ENCODE results near the gene RANBP9.

RANBP9 gene

DNA sequence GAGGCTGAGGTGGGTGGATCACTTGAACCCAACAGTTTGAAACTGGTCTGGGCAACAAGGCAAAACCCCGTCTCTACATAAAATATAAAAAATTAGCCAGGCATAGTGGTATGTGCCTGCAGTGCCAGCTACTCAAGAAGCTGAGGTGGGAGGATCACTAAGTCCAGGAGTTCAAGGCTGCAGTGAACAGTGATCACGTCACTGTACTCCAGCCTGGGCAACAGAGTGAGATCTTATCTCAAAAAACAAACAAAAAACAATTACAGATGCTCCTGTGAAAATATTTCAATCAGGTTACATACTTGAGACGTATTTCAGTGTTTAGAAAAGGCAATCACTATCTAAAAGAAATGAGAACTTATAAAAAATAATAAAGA, 33.8 kb downstream of the RANBP9 start:
- DNase-seq, result no peak

DNA sequence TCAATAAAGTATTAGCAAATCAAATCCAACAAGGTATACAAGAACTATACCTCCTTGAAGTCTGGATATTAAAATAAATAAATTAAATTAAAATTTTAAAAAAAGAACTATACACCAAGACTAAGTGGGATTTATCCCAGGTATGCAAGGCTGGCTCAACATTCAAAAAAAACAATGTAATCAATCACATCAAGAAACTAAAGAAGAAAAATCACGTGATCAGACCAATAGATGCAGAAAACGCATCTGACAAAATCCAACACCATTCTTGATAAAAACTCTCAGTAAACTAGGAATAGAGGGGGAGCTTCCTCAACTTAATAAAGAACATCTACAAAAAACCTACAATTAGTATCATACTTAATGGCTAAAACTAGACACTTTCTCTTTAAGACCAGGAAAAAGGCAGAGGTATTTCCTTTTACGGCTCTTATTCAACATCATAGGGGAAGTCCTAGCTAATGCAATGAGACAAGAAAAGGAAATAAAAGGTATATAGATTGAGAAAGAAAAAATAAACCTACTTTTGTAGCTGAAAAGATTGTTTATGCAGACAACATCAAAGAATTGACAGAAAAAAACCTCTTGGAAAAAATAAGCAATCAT, 35.0 kb downstream of the RANBP9 start:
- no peak for DNase-seq

DNA sequence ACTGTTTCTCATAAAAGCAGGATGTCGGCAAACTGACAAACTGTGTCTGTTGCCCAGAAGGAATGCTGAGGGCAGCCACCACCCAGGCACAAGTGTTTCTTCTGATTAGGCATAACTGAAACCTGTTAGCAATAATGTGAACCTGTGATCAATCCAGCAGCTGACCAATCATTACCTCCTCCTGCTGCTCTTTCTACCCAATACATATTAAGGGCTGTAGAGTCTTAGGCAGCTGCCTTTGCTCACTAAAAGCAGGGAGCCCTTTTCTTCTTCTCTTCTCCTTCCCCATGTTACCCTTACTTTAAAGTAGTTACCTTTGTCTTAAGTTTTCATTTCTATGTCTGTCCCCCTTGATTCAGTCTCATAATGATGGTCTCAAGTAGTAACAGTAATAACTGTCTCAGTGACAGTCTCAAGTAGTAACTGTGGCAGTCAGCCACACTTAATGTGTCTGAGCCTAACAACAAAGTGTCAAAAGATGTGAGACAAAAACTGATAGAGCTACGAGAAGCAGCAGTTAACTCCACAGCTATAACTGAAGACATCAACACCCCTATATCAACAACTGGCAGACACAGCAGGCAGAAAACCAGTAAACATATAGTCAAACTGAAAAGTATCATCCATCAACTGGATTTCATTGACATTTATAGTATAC, 37.0 kb downstream of the RANBP9 start:
- no peak for DNase-seq

DNA sequence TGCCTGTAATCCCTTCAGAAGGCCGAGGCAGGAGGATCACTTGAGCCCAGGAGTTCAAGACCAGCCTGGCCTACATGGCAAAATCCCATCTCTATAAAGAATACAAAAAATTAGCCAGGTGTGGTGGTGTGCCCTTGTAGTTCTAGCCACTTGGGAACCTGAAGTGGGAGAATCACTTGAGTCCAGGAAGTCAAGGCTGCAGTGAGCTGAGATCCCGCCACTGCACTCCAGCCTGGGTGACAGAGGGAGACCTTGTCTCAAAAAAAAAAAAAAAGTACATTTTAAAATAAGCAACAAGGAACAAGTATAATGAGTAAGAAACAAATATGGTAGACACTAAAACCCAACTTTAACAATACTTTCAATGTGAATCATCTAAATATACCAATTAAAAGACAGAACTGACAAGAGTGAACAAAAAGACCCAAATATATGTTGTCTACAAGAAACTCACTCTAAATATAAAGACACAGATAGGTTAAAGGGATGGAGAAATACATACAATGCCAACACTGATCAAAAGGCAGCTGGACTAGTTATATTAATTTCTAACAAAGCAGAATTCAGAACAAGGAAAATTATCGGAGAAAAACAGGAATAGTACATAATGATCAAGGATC, 37.7 kb downstream of the RANBP9 start:
- no peak for DNase-seq

DNA sequence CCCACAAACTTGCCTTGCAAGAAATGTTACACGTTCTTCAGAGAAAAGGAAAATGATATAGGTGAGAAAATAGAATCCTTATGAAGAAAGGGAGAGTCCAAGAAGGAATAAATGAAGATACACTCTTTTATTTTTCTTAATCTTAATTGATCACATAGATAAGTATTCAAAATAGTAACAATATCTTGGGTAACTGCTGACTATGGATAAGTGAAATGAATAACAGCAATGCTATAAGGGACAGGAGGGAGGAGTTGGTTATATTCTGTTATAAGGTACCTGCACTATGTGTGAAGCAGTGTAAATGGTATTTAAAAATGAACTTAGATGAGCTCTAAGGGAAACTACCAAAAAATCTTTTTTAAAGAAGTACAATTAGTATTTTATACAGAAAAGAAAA, 38.3 kb downstream of the RANBP9 start:
- DNase-seq, result no peak

DNA sequence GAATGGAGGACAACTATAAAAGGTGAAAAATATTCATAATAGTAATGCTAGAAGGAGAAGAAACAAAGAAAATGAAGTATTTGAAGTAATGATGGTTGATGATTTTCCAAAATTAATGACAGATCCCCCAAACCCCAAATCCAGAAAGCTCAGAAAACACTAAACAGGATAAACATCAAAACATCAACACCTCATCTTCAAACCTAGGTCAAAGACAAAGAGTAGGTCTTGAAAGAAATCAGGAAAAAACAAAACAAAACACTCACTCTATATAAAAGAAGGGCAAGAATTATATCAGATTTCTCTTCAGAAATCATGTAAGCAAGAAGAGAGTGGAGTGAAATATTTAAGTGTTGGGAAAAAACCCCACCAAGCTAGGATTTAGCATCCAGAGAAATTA, 38.7 kb downstream of the RANBP9 start:
- no peak for DNase-seq

DNA sequence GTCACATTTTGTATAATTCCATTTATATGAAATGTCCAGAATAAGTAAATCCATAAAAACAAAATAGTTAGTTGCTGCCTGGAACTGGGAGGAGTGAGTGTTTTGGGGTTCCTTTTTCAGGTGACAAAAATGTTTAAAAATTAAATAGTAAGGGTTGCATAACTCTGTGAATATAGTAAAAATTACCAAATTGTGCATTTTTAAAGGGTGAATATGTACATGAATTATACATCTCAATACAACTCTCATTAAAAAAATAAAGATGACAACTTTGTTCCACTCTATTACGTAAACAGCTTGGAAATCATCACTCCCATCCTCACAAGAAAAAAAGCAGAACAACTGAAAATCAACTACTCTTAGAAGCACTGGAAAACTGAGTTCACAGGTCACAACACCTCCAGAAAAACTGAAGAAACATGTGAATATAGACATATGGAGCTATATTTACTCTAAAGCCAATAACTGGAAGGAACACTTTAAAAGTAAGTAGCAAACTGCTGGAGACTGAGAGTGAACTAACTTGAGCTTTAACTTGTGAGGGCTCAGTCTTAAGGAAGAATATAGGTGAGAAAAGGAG, 40.0 kb downstream of the RANBP9 start:
- DNase-seq, result no peak

DNA sequence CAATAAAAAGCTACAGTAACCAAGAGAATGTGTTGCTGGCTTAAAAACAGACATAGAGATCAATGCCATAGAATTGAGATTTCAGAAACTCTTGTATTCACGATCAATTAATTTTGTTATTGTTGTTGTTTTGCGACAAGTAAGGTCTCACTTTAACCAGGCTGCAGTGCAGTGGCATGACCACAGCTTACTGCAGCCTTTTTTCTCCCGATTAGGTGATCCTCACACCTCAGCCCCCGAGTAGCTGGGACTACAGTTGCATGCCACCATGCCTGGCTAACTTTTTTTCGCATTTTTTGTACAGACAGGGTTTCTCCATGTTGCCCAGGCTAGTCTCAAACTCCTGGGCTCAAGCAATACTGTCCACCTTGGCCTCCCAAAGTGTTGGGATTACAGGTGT, 42.2 kb downstream of the RANBP9 start:
- no peak for DNase-seq

DNA sequence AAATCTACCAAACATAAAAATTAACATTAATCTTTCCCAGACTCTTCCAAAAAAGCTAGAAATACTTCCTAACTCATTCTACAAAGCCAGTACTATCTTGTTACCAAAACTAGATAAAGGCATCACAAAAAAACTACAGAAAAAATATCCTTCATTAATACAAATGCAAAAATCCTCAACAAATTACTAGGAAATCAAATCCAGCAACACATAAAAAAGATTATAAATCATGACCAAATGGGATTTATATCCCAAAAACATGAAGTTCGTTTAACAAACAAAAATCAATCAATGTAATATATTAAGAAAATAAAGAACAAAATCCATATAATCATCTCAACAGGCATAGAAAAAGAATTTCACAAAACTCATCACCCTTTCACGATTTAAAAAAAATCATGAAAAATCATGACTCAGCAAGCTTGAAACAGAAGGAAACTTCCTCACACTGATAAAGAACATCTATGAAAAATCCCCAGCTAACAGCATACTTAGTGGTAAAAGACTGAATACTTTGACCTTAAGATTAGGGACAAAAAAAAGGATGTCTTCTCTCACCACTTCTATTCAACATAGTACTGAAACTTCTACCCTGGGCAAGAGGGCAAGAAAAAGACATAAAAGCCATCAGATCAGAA, 43.2 kb downstream of the RANBP9 start:
- DNase-seq, result no peak

DNA sequence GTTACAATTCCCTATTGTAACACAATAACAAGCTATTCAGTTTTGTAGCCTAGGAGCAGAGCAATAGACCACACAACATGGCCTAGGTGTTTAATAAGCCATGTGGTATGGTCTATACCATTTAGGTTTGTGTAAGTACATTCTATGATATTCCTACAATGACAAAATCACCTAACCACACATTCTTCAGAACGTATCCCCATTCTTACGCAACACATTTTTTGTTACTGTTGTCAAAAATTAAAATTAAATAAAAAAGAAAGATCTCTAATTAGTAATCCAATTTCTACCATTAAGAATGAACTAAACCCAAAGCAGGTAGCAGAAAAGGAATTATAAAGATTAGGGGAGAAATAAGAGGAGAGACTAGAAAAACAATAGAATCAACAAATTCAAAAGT, 44.0 kb downstream of the RANBP9 start:
- DNase-seq, result no peak

DNA sequence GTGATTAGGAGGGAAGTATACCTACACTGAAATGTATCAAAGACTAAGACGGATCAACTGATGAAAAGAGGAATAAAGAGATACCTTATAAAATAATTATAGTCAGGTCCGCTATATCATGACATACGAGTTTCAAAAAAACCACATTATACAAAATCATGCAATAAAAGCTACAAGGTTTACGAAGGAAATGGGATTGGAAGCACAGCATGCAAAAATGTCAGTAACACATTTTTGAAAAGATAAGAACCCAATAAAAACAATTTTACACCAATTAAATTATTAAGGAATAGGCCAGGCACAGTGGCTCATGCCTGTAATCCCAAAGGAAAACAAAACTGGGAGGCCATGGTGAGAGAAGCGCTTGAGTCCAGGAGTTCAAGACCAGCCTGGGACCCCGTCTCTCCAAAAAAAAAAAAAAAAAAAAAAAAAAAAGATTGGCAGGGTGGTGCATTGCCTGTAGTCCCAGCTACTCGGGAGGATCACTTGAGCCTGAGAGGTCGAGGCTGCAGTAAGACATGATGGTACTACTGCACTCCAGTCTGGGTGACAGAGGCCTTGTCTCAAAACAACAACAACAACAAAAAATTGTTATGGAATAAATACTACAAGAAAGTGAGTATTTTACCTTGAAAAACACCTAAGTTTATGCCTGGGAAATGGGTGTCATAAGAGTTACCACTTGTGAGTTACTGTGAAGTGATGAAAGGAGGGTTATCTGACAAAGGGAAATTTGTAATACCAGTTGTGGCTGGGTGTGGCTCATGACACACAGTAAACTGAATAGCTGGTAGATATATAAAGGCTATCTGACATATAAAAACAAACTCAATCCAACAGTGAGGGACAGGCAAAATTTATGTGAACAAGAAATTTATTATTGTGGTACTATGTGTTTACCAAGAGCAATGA, 45.2 kb downstream of the RANBP9 start:
- DNase-seq, result no peak

DNA sequence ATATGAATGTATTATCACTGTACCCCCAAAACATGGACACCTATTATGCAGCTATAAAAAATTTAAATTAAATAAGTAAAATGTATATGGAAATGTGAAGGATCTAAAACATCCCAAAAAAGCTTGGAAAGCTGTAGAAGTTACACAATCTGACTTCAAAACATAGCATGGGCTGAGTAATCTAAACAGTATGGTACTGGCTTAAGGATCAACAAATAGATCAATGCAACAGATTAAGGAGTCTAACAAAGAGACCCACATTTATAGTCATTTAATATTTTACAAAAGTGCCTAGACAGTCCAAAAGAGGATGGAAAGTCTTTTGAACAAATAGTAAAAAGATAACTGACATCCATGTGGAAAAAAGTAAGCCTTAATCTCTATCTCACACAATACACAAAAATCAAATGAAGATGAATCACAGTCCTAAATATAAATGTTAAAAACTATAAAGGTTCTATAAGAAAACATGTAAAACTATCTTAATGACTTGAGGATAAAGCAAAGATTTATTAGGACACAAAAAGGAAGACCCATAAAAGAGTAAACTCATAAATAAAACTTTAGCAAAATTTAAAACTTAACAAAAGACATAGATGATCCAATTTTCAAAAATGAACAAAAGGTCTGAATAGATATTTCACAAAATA, 46.8 kb downstream of the RANBP9 start:
- DNase-seq, result no peak

DNA sequence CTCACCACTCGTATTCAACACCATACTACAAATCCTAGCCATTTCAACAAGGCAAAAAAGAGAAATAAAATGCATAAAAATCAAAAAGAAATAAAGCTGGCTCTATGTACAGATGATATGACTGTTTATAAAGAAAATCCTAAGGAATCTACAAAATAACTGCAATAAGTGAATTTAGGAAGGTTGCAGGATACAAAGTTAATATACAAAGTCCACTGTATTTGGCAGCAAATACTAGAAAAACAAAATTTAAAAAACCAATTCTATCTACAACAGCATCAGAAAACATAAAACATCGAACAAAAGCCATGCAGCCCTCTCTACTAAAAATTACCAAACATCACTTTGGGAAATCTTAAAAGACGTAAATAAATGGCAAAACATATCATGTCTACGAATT, 47.6 kb downstream of the RANBP9 start:
- no peak for DNase-seq

DNA sequence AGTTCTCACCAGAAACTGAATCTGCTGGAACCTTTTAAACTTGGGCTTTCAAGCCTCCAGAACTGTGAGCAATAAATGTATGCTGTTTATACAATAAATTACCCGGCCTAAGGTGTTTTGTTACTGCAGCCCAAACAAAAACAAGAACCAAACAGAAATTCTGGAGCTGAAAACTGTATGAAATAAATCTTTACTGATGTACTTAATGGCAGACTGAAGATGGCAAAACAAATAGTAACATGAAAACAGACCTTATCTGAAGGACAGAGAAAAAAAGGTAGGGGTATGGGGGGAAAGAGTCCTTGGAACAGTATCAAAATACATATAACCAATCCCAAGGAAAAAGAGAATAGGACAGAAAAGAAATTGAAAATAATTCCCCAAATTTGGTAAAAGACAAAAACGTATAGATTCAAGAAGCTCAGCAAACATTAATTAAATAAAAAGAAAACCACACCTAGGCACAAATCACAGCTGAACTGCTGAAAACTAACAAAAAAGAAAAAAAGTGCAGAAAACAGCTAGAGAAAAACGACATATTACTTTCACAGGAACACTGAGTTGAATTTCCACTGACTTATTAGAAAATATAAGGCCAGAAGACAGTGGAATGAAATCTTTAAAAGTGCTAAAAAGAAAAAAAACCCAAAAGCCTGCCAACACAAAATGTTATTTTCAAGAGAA, 48.8 kb downstream of the RANBP9 start:
- no peak for DNase-seq

DNA sequence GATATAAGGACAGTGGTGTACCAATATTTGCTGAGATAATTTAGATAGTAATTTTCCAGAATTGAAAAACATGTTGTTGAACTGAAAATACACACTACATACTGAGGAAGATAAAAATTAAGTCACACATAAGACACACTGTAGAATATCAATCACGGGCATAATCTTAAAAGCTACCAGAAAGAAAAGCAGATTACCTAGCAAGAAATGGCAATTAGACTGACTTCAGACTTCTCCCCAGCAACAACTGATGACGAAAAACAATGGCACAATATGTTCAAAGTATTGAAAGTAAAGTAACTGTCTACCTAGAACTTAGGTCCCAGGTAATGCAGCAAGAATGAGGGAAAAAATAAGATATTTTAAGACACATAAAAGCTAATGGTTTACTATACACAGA, 50.0 kb downstream of the RANBP9 start:
- no peak for DNase-seq

DNA sequence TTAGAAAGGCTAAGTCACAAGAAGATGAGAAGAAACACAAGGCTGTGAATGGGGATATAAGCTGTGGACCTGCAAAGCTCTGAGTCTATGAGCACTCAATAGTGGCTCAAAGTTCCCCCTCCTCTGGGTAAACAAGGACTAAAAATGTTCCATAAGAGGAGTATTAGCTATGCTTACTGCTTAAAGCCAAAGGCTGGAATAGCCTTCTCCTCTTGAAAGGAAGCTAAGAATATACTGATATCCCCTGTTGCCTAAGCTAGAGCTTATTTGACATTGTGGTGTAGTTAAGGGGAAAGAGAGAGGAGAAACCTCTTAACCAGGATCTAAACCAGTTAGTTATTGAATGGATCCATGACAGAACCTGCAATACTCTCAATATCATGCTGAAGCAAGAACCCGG, 50.7 kb downstream of the RANBP9 start:
- no peak for DNase-seq

DNA sequence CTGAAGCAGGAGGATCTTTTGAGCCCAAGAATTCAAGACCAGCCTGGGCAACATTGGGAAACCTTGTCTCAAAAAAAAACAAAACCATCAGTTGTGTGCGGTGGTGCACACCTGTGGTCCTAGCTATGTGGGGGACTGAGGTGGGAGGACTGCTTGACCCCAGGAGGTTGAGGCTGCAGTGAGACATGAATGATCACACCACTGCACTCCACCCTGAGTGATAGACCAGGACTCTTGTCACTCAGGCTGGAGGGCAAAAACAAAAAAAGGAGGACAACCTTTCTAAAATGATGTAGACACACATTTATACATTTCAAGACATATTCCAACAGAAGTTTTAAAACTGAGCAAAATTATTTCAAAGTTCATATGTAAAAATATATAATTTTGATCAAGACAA, 51.4 kb downstream of the RANBP9 start:
- DNase-seq, result no peak

DNA sequence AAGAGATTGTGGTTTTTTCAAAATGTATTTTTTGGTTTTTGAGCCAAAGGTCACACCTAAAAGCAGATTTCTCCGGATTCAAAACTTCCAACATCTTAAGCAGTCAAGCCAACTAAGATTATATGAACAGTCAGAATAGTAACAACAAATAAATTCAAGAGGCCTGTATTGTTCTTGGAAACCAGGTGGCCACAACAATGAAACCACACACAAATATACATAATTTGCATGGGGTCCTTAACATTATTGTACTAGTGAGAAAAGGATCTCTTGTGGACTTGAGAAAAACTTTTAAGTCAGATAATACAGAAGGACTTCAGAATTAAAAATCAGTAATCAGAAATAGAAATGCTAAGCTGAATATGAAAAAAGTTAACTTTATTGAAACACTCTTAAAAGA, 55.9 kb downstream of the RANBP9 start:
- DNase-seq, result no peak

DNA sequence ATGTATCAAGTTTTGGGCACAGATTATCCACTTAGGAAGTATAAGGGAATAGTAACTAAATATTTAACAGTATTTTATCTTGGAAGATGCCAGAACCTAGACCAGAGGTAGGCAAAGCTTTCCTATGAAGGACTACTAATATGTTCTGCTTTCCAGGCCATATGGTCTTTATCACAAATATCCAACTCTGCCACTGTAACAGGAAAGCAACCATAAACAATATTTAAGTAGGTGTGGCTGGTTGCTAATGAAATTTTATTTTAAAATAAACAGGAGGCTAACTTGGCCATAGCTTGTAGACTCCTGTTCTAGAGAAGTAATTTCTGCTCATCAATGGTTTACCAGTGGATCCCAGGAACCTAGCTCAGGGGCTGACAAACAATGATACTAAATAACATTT, 57.1 kb downstream of the RANBP9 start:
- DNase-seq, result no peak

DNA sequence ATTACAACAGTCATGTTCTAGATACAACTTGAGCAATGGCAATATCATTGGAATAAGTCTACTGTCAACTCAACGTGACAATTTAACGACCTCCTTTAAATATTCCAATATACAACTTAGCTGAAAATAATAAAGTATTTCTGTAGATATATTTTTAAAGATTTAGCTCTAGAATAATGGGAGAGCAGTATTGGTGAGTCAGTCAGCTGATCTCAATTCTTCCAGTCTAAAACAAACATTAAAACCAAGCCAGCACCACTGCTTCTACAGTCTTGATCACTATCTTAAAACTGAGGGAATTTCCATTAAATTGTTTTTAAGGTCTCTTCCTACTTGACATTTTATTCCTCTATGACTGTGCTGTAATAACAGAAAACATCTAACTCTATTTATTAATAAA, 58.3 kb downstream of the RANBP9 start:
- DNase-seq, result no peak

DNA sequence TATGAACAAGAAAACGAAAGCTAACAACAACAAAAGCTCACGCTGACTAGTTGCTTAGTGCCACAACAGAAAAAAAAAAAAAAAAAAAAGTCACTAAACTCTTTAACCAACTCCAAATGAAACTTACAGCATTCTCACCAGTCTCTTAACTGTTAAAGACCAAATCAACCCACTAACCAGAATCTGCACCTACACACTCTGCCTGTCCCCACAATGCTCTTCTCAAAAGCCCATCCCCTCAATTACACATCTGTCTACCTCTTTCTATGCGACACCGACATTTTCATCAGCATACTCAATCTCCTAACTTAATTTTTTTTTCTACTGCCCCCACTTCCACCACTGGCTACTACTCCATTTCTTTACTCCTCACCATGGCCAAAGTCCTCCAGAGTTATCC, 62.2 kb downstream of the RANBP9 start:
- DNase-seq, result no peak

DNA sequence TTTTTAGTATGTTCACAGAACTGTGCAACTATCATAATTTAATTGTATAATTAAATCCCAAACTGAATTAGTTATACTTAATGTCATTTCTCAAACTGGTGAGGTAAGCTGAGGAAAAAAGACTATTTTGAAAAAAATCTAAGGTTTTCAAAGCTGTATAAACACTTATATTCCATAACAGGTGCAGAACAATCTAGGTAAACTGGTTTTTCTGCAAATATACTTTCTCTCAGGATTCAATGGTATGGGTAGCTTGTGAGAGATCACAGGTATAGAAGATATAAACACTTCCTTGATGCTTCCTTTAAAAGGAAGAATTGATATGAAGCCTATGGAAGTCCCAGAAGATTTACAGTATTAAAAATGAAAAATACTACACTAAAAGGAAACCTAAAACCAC, 62.8 kb downstream of the RANBP9 start:
- DNase-seq, result no peak
